Upper lobe of left lung (tissue), 6 donors: Measurements from ENCODE around the gene SNAPC5. TPM values are rescaled to one million over a fixed set of nuclear protein-coding genes. Genes with fewer than 3 reads are reported as not detected.
"Not testable (repeated sequence)": the region's sequence is repeated elsewhere in the genome, so short reads cannot be mapped to it uniquely, and the experiment has no call there.

ENCODE experiments used
- ATAC-seq, 2 donors: fragments of 200-7000 bp; cut with Tn5 transposase; one replicate each; pipeline ENCODE4 v1.9.1; 2022; ENCODE audit warnings: mild to moderate bottlenecking in 2 of 2, moderate library complexity in 2 of 2; ENCODE audit not compliant: low FRiP score in 2 of 2
- DNase-seq, 2 donors: peaks; one replicate each; pipeline ENCODE4 v3.0.0-alpha.2; 2019 to 2020
- H3K27ac ChIP-seq, 4 donors: fragments of 200-600 bp; sonication (generic); one replicate each; pipeline ENCODE4 v1.5.1; 2016 to 2019
- H3K27me3 ChIP-seq, 4 donors: fragments of 200-600 bp; sonication (generic); one replicate each; pipeline ENCODE4 v1.5.1; 2017 to 2019
- H3K36me3 ChIP-seq, 4 donors: fragments of 200-600 bp; sonication (generic); one replicate each; pipeline ENCODE4 v1.5.1; 2016 to 2019
- H3K4me1 ChIP-seq, 4 donors: fragments of 200-600 bp; sonication (generic); one replicate each; pipeline ENCODE4 v1.5.1; 2018 to 2019
- H3K4me3 ChIP-seq, 4 donors: fragments of 200-600 bp; sonication (generic); one replicate each; pipeline ENCODE4 v1.5.1; 2017 to 2019; ENCODE audit warnings: mild to moderate bottlenecking in 2 of 4, moderate library complexity in 1 of 4
- H3K9me3 ChIP-seq, 4 donors: fragments of 200-600 bp; sonication (generic); one replicate each; pipeline ENCODE4 v1.5.1; 2018 to 2019
- EP300 ChIP-seq, 4 donors: sonication (generic); formaldehyde crosslinking; IDR thresholded peaks; one replicate each; pipeline ENCODE4 v1.5.1; 2017; ENCODE audit warnings: antibody characterized with exemption in 4 of 4, control low read depth in 2 of 4
- POLR2A ChIP-seq, 4 donors: fragments of 450-650 bp; IDR thresholded peaks; one replicate each; pipeline ENCODE4 v1.5.1; 2016 to 2017; ENCODE audit warnings: antibody characterized with exemption in 4 of 4, mild to moderate bottlenecking in 2 of 4
- POLR2AphosphoS5 ChIP-seq, 2 donors: sonication (generic); formaldehyde crosslinking; IDR thresholded peaks; one replicate each; pipeline ENCODE4 v1.5.1; 2017; ENCODE audit warnings: antibody characterized with exemption in 2 of 2
- WGBS, 2 donors: methylation state at CpG; one replicate each; pipeline ENCODE4 v1.1.5; 2017 to 2018; 5-methylcytosine and 5-hydroxymethylcytosine counted together
- total RNA-seq, 6 donors: library from RNA; depleted of rRNA in 4 of 6; stranded (reverse); fragments of >200 nt in 4 of 6; gene quantifications; one replicate each; pipeline versions ENCODE4 v1.1.0 to v1.2.1, GENCODE V29; 2016 to 2021
- TF ChIP-seq, protein P1 (sequence below), 6 experiments: fragments of 450-650 bp in 4 of 6; fragments of 200-600 bp in 2 of 6; sonication (generic) in 2 of 6; IDR thresholded peaks; one replicate each; pipeline ENCODE4 v1.5.1; 2016 to 2019; ENCODE audit warnings: antibody characterized with exemption in 6 of 6
- donor health status: DM: no; HTN: no; CAD: no; lungs with moderate emphysema.
- donor health status: DM: no; HTN: yes; CAD: no; lungs with severe emphysema.

SNAPC5 gene
- total RNA-seq, 6 donors from 2014 or later: 19.0 to 35.1 (median 25.5) TPM

DNA sequence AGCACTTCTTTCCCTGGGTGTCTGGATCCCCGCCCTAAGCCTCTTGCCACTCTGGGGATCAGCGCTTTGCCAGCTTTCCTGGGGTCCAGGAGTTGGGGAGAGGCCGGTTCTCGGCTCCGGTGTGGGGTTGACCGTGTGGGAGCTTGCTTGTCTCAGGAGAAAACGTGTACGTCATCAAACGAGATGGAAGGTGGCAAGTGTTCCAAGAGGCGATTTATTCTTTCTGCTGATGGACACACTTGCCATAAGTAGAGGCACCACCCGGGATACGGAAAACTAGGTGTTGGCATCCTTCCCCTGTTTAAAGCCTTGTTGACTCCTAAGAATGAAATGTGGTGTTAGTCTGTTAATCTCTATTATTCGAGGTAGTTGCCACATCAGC lies 7.9 kb upstream of the SNAPC5 start:
- Histone ChIP-seq H3K27me3 (no peaks in the 10 kb centered on the region), H3K4me1 (peaks cover 14 to 30% (median 23%) of the 10 kb centered on the region in 4 donors), H3K27ac (peak overlapping the region; percentile 87 to 97 (median 92)), H3K9me3 (no peaks in the 10 kb centered on the region), H3K36me3 (peaks cover 18 to 30% (median 26%) of the 10 kb centered on the region in 4 donors), H3K4me3 (peak overlapping the region; percentile 79 to 96 (median 90))
- 0 to 2% methylated on average over 11 to 13 of the region's 13 CpGs for WGBS, 2 donors
- DNase-seq (no peak), ATAC-seq (peak in 1 of 2 donors; percentile 37)
- no peak for TF ChIP-seq EP300 (IDR thresholded peaks at IDR 0.05)
- TF ChIP-seq, protein P1, sequence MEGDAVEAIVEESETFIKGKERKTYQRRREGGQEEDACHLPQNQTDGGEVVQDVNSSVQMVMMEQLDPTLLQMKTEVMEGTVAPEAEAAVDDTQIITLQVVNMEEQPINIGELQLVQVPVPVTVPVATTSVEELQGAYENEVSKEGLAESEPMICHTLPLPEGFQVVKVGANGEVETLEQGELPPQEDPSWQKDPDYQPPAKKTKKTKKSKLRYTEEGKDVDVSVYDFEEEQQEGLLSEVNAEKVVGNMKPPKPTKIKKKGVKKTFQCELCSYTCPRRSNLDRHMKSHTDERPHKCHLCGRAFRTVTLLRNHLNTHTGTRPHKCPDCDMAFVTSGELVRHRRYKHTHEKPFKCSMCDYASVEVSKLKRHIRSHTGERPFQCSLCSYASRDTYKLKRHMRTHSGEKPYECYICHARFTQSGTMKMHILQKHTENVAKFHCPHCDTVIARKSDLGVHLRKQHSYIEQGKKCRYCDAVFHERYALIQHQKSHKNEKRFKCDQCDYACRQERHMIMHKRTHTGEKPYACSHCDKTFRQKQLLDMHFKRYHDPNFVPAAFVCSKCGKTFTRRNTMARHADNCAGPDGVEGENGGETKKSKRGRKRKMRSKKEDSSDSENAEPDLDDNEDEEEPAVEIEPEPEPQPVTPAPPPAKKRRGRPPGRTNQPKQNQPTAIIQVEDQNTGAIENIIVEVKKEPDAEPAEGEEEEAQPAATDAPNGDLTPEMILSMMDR (IDR thresholded peaks at IDR 0.05): no peak
- no peak for TF ChIP-seq POLR2A (IDR thresholded peaks at IDR 0.05)
- no peak for TF ChIP-seq POLR2AphosphoS5 (IDR thresholded peaks at IDR 0.05)

GRCh38 chr15:66504563-66505429 lies 7.2 kb upstream of the SNAPC5 start, which contains the start of the genes RPL4 and ZWILCH:
TSS of gene RPL4 (minus strand) at chr15:66504855. CDS start at chr15:66504790, 65 bp downstream.
TSS of gene ZWILCH (plus strand) at chr15:66505326. CDS start at chr15:66505339, 13 bp downstream.
- H3K36me3 ChIP-seq: peaks cover 24 to 36% (median 32%) of the 10 kb centered on the region in 4 donors
- H3K27ac ChIP-seq: peak within 1 kb of the TSS; percentile 87 to 97 (median 92)
- peak; percentile 96 to 97 for ATAC-seq
- TF ChIP-seq POLR2A (IDR thresholded peaks at IDR 0.05): peak; percentile 65 to 96 (median 94)
- TF ChIP-seq POLR2AphosphoS5 (IDR thresholded peaks at IDR 0.05): peak; percentile 90 to 94
- peak in 1 of 4 donors; percentile 32 for TF ChIP-seq EP300 (IDR thresholded peaks at IDR 0.05)
- TF ChIP-seq, protein P1 (IDR thresholded peaks at IDR 0.05): peak in 2 of 6 experiments; percentile 10 to 21
- peak within 1 kb of the TSS; percentile 79 to 96 (median 90) for H3K4me3 ChIP-seq
- DNase-seq: peak; percentile 79 to 95
- H3K4me1 ChIP-seq: peaks cover 14 to 30% (median 23%) of the 10 kb centered on the region in 4 donors
- no peaks in the 10 kb centered on the region for H3K9me3 ChIP-seq
- H3K27me3 ChIP-seq: no peaks in the 10 kb centered on the region
- 0% methylated on average over 46 of the region's 46 CpGs for WGBS, 2 donors

DNA sequence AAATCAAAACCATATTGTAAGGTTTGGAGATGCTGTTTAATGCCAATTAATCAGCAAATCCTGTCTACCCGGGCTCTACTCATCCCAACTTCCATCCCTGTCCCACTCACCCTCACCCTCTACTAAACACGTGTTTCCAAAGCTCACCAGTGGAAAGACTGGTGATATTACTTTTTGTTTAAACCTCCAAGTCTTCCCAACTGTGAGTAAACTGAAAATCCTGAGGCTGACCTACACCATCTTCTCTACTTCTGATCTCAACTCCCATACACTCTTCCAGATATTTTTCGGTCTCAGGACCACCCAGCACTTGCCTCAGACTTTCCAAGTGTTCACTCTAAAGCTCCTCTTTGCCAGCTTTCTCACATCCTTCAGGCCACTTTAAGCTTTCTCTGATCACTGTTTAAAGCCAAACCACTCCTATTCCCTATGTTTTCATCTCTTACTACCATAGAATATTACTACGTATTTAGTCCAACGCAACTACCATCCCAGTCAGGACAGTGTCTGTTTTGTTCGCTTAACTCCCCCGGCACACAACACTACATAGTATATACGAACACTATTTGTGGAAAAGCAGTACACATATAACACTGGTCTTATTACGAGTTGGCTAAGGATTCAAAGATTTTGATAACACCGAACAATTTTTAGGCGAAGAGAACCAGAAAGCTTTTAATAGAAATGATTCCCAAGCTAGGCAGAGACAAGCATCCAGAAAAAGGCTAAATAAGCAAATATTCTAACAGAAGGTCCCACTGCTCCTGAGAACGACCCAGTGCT lies 6.4 kb upstream of the SNAPC5 start:
- 0 to 1% methylated on average over 12 of the region's 12 CpGs for WGBS, 2 donors
- peak overlapping the region; percentile 79 to 96 (median 90) for H3K4me3 ChIP-seq
- DNase-seq: no peak

GRCh38 chr15:66503041-66503648 lies 5.6 kb upstream of the SNAPC5 start:
- peak overlapping the region; percentile 79 to 96 (median 90) for H3K4me3 ChIP-seq
- not testable (repeated sequence) for ATAC-seq
- peaks cover 33 to 52% (median 47%) of the 10 kb centered on the region in 4 donors for H3K36me3 ChIP-seq

More for the DNA sequence above, 6.4 kb upstream of the SNAPC5 start:
- H3K9me3 ChIP-seq: no peaks in the 10 kb centered on the region
- H3K27ac ChIP-seq: peak overlapping the region; percentile 87 to 97 (median 92)
- peaks cover 14 to 32% (median 23%) of the 10 kb centered on the region in 4 donors for H3K4me1 ChIP-seq
- H3K36me3 ChIP-seq: peaks cover 32 to 44% (median 40%) of the 10 kb centered on the region in 4 donors
- no peak for ATAC-seq
- H3K27me3 ChIP-seq: no peaks in the 10 kb centered on the region
- TF ChIP-seq EP300 (IDR thresholded peaks at IDR 0.05): no peak
- TF ChIP-seq, protein P1 (IDR thresholded peaks at IDR 0.05): no peak
- no peak for TF ChIP-seq POLR2A (IDR thresholded peaks at IDR 0.05)
- TF ChIP-seq POLR2AphosphoS5 (IDR thresholded peaks at IDR 0.05): no peak

More at GRCh38 chr15:66503041-66503648, 5.6 kb upstream of the SNAPC5 start:
- WGBS, 2 donors: 59 to 62% methylated on average over 13 of the region's 13 CpGs
- not testable (repeated sequence) for H3K27me3 ChIP-seq, H3K9me3 ChIP-seq, H3K27ac ChIP-seq, DNase-seq
- peaks cover 18 to 40% (median 23%) of the 10 kb centered on the region in 4 donors for H3K4me1 ChIP-seq
